ENCODE measurements around the gene MICAL1. TPM values are rescaled to one million over a fixed set of nuclear protein-coding genes. Genes with fewer than 3 reads are reported as not detected.

The MICAL1 gene
- total RNA-seq, 1 experiment from 2014 or later: 11.7 TPM

- Histone ChIP-seq H3K36me3 (ENCODE audit: control insufficient read depth, insufficient read depth, low read length) (peaks cover 5% of the 10 kb centered on the region; the same call in 1 of the 2 replicates), H3K27me3 (replicated peaks; ENCODE audit: control insufficient read depth, insufficient read depth, low read length) (no peaks in the 10 kb centered on the region), H3K9me3 (no peaks in the 10 kb centered on the region), H3K4me3 (ENCODE audit: low read depth, low read length) (no peak overlapping the region), H3K4me1 (no peaks in the 10 kb centered on the region)
- H3K9me3 Mint-ChIP-seq (ENCODE audit: unreplicated experiment): no peaks in the 10 kb centered on the region
- CTCF ChIA-PET: no interaction called here
- H3K4me1 Mint-ChIP-seq (ENCODE audit: low read depth, unreplicated experiment): no peaks in the 10 kb centered on the region
- H3K4me3 Mint-ChIP-seq (ENCODE audit: unreplicated experiment): no peak overlapping the region
- intact Hi-C loops (cut with micrococcal nuclease; ENCODE audit: unreplicated experiment): no loop called here
- no peak for DNase-seq
- POLR2A ChIA-PET: interaction anchor here (0.6 kb wide), 1 partner anchor 17 kb away, joined by 3 read pairs; no protein-coding TSS in a partner anchor
- no peaks in the 10 kb centered on the region for H3K27me3 Mint-ChIP-seq (ENCODE audit: insufficient read depth, unreplicated experiment)
- no TSS peak for BruUV-seq (replicated peaks)
- no peak for TF ChIP-seq CTCF (IDR thresholded peaks at IDR 0.05; ENCODE audit: insufficient read depth in 1 of 2, low read depth in 1 of 2, low read length in 1 of 2, severe bottlenecking in 1 of 2, unreplicated experiment in 1 of 2)
- no peak overlapping the region for H3K27ac Mint-ChIP-seq (ENCODE audit: unreplicated experiment)
- peaks cover 54% of the 10 kb centered on the region for H3K36me3 Mint-ChIP-seq (ENCODE audit: insufficient read depth, unreplicated experiment)
These were observed 14.1 kb upstream of the MICAL1 start for GRCh38 chr6:109469591-109470189.

- H3K4me1 ChIP-seq: no peaks in the 10 kb centered on the region
These were observed 12.1 kb upstream of the MICAL1 start for GRCh38 chr6:109467696-109468095.

GRCh38 chr6:109466212-109466923 lies 10.8 kb upstream of the MICAL1 start:
- Histone ChIP-seq H3K36me3 (ENCODE audit: control insufficient read depth, insufficient read depth, low read length) (peaks cover 5% of the 10 kb centered on the region; the same call in 1 of the 2 replicates), H3K9me3 (no peaks in the 10 kb centered on the region), H3K4me3 (ENCODE audit: low read depth, low read length) (no peak overlapping the region), H3K27me3 (replicated peaks; ENCODE audit: control insufficient read depth, insufficient read depth, low read length) (no peaks in the 10 kb centered on the region), H3K4me1 (no peaks in the 10 kb centered on the region)
- Mint-ChIP-seq H3K4me1 (ENCODE audit: low read depth, unreplicated experiment) (no peaks in the 10 kb centered on the region), H3K4me3 (ENCODE audit: unreplicated experiment) (no peak overlapping the region), H3K9me3 (ENCODE audit: unreplicated experiment) (no peaks in the 10 kb centered on the region), H3K36me3 (ENCODE audit: insufficient read depth, unreplicated experiment) (peaks cover 65% of the 10 kb centered on the region), H3K27me3 (ENCODE audit: insufficient read depth, unreplicated experiment) (no peaks in the 10 kb centered on the region), H3K27ac (ENCODE audit: unreplicated experiment) (no peak overlapping the region)
- ChIA-PET POLR2A (no interaction called here), CTCF (no interaction called here)
- intact Hi-C loops (cut with micrococcal nuclease; ENCODE audit: unreplicated experiment): no loop called here
- TF ChIP-seq CTCF (IDR thresholded peaks at IDR 0.05; ENCODE audit: insufficient read depth in 1 of 2, low read depth in 1 of 2, low read length in 1 of 2, severe bottlenecking in 1 of 2, unreplicated experiment in 1 of 2): no peak
- BruUV-seq (replicated peaks): no TSS peak
- no peak for DNase-seq

More at GRCh38 chr6:109467696-109468095, 12.1 kb upstream of the MICAL1 start:
- Histone ChIP-seq H3K4me3 (ENCODE audit: low read depth, low read length) (no peak overlapping the region), H3K27me3 (replicated peaks; ENCODE audit: control insufficient read depth, insufficient read depth, low read length) (no peaks in the 10 kb centered on the region), H3K9me3 (no peaks in the 10 kb centered on the region), H3K36me3 (ENCODE audit: control insufficient read depth, insufficient read depth, low read length) (peaks cover 5% of the 10 kb centered on the region; the same call in 1 of the 2 replicates)
- H3K4me3 Mint-ChIP-seq (ENCODE audit: unreplicated experiment): no peak overlapping the region
- ChIA-PET CTCF (no interaction called here), POLR2A (no interaction called here)
- H3K27me3 Mint-ChIP-seq (ENCODE audit: insufficient read depth, unreplicated experiment): no peaks in the 10 kb centered on the region
- H3K4me1 Mint-ChIP-seq (ENCODE audit: low read depth, unreplicated experiment): no peaks in the 10 kb centered on the region
- no peak overlapping the region for H3K27ac Mint-ChIP-seq (ENCODE audit: unreplicated experiment)
- TF ChIP-seq CTCF (IDR thresholded peaks at IDR 0.05; ENCODE audit: insufficient read depth in 1 of 2, low read depth in 1 of 2, low read length in 1 of 2, severe bottlenecking in 1 of 2, unreplicated experiment in 1 of 2): no peak
- intact Hi-C loops (cut with micrococcal nuclease; ENCODE audit: unreplicated experiment): no loop called here
- no TSS peak for BruUV-seq (replicated peaks)
- no peaks in the 10 kb centered on the region for H3K9me3 Mint-ChIP-seq (ENCODE audit: unreplicated experiment)
- DNase-seq: no peak
- H3K36me3 Mint-ChIP-seq (ENCODE audit: insufficient read depth, unreplicated experiment): peaks cover 55% of the 10 kb centered on the region
